Gastrocnemius medialis (tissue), 4 donors: ENCODE data around the gene ANKS1B.

ENCODE experiments used
- POLR2A ChIP-seq, 2 donors: fragments of 450-650 bp; IDR thresholded peaks; one replicate each; pipeline ENCODE4 v1.6.1; 2017; ENCODE audit warnings: antibody characterized with exemption in 2 of 2, mild to moderate bottlenecking in 2 of 2, moderate library complexity in 2 of 2
- TF ChIP-seq, protein P1 (sequence below), 5 experiments: fragments of 450-650 bp in 3 of 5; fragments of 200-600 bp in 2 of 5; sonication (generic) in 2 of 5; IDR thresholded peaks in 4 of 5; conservative IDR thresholded peaks in 1 of 5; 1 replicate in 4 of 5; 2 replicates in 1 of 5; pipeline ENCODE4 v1.5.1; 2016 to 2019; ENCODE audit warnings: antibody characterized with exemption in 5 of 5, mild to moderate bottlenecking in 3 of 5, moderate library complexity in 3 of 5

DNA sequence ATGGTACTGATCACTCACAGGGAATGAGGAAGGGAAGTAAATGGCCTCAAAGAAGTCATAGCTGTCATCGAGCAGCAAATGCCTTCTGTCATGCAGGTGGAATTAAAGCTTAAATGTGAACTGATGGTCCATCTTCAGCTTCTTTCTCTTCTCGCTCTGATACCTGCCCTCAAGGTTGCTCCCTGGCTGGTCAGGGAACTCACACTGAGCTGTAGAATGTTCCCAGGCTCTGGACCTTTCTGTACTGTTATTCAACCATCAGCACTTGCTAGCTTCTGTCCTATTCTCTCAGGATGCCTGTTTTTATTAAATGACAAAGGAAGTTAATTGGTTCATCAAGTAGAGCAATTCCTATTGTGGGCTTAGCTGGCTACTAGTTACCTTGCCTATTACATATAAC lies 875.8 kb downstream of the ANKS1B start:
- TF ChIP-seq, protein P1, sequence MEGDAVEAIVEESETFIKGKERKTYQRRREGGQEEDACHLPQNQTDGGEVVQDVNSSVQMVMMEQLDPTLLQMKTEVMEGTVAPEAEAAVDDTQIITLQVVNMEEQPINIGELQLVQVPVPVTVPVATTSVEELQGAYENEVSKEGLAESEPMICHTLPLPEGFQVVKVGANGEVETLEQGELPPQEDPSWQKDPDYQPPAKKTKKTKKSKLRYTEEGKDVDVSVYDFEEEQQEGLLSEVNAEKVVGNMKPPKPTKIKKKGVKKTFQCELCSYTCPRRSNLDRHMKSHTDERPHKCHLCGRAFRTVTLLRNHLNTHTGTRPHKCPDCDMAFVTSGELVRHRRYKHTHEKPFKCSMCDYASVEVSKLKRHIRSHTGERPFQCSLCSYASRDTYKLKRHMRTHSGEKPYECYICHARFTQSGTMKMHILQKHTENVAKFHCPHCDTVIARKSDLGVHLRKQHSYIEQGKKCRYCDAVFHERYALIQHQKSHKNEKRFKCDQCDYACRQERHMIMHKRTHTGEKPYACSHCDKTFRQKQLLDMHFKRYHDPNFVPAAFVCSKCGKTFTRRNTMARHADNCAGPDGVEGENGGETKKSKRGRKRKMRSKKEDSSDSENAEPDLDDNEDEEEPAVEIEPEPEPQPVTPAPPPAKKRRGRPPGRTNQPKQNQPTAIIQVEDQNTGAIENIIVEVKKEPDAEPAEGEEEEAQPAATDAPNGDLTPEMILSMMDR (IDR thresholded peaks at IDR 0.05 in 4 of 5, conservative IDR thresholded peaks at IDR 0.05 in 1 of 5): no peak
- no peak for TF ChIP-seq POLR2A (IDR thresholded peaks at IDR 0.05)
